Stimulated activated CD4-positive, alpha-beta T cell treated with anti-CD3 and anti-CD28 coated beads, Interleukin-4, amount 100 ng/mL, for 4 hours (primary cell): ENCODE results near the gene ATP5PB.

Experiments
- DNase-seq, 2 experiments: peaks; one replicate each; pipeline ENCODE4 v3.0.0-alpha.2; 2020

The ATP5PB gene

GRCh38 chr1:111448918-111449702 is at the start of gene ATP5PB, which contains the start of gene WDR77:
Gene ATP5PB, plus strand, starts transcription at chr1:111449464. Its CDS starts 78 bp downstream, at chr1:111449542.
Gene WDR77, minus strand, starts transcription at chr1:111449256. Its CDS starts 87 bp downstream, at chr1:111449169.
- DNase-seq = peak; percentile 75 to 93

GRCh38 chr1:111399792-111400610 is 49.3 kb upstream of the ATP5PB start:
- peak; percentile 13 to 25 for DNase-seq

GRCh38 chr1:111402083-111402482 is 47.2 kb upstream of the ATP5PB start:
- DNase-seq = peak in 1 of 2 experiments; percentile 3

- no peak for DNase-seq
Observed at GRCh38 chr1:111404588-111404987, 44.7 kb upstream of the ATP5PB start.

- peak; percentile 16 to 57 for DNase-seq
Observed at GRCh38 chr1:111406321-111406768, 42.9 kb upstream of the ATP5PB start.

- no peak for DNase-seq
Observed at GRCh38 chr1:111407301-111407700, 42.0 kb upstream of the ATP5PB start.

GRCh38 chr1:111412839-111413238 is 36.4 kb upstream of the ATP5PB start:
- DNase-seq = no peak

GRCh38 chr1:111414756-111415155 is 34.5 kb upstream of the ATP5PB start:
- no peak for DNase-seq

GRCh38 chr1:111415461-111415860 is 33.8 kb upstream of the ATP5PB start:
- no peak for DNase-seq

GRCh38 chr1:111417755-111418154 is 31.5 kb upstream of the ATP5PB start:
- DNase-seq = no peak

GRCh38 chr1:111419037-111419436 is 30.2 kb upstream of the ATP5PB start:
- DNase-seq = no peak

GRCh38 chr1:111420377-111420776 is 28.9 kb upstream of the ATP5PB start:
- no peak for DNase-seq

- no peak for DNase-seq
Observed at GRCh38 chr1:111422546-111423391, 26.5 kb upstream of the ATP5PB start.

GRCh38 chr1:111424281-111424680 is 25.0 kb upstream of the ATP5PB start:
- no peak for DNase-seq

- DNase-seq = no peak
Observed at GRCh38 chr1:111436726-111437125, 12.5 kb upstream of the ATP5PB start.

GRCh38 chr1:111439461-111440351 is 9.6 kb upstream of the ATP5PB start:
- no peak for DNase-seq

GRCh38 chr1:111441573-111442192 is 7.6 kb upstream of the ATP5PB start:
- DNase-seq = peak; percentile 50 to 51

- no peak for DNase-seq
Observed at GRCh38 chr1:111442457-111442856, 6.8 kb upstream of the ATP5PB start.

GRCh38 chr1:111444031-111444430 is 5.2 kb upstream of the ATP5PB start:
- no peak for DNase-seq

- DNase-seq = no peak
Observed at GRCh38 chr1:111446546-111446945, 2.7 kb upstream of the ATP5PB start.
